ENCODE data around the gene MSH5.

MSH5 gene

GRCh38 chr6:31776485-31776988 lies 36.7 kb downstream of the MSH5 start:
- TF ChIP-seq CTCF (IDR thresholded peaks at IDR 0.05): no peak

- TF ChIP-seq CTCF (IDR thresholded peaks at IDR 0.05): no peak
These were observed 37.3 kb downstream of the MSH5 start, which contains the start of gene VWA7 for GRCh38 chr6:31776989-31777666. TSS of gene VWA7 (minus strand) at chr6:31777328. CDS start at chr6:31776779, 549 bp downstream.

- TF ChIP-seq CTCF (IDR thresholded peaks at IDR 0.05): no peak
These were observed 37.9 kb downstream of the MSH5 start for GRCh38 chr6:31777667-31778050.

- no peak for TF ChIP-seq CTCF (IDR thresholded peaks at IDR 0.05)
These were observed 38.4 kb downstream of the MSH5 start for GRCh38 chr6:31778193-31778592.

- no peak for TF ChIP-seq CTCF (IDR thresholded peaks at IDR 0.05)
These were observed 39.4 kb downstream of the MSH5 start for GRCh38 chr6:31778999-31779885.

GRCh38 chr6:31779908-31780307 lies 40.1 kb downstream of the MSH5 start:
- no peak for TF ChIP-seq CTCF (IDR thresholded peaks at IDR 0.05)

- TF ChIP-seq CTCF (IDR thresholded peaks at IDR 0.05): no peak
These were observed 40.9 kb downstream of the MSH5 start for GRCh38 chr6:31780507-31781243.

All from LNCAP (cell line).